ENCODE results near the gene IRF6. TPM values are rescaled to one million over a fixed set of nuclear protein-coding genes. Genes with fewer than 3 reads are reported as not detected.

The IRF6 gene
- total RNA-seq, 1 experiment from 2014 or later = not detected

GRCh38 chr1:209737118-209737505 lies 68.8 kb downstream of the IRF6 start:
- Histone ChIP-seq H3K9me3 (no peaks in the 10 kb centered on the region), H3K4me3 (no peak overlapping the region), H3K27me3 (no peaks in the 10 kb centered on the region), H3K36me3 (no peaks in the 10 kb centered on the region)
- DNase-seq = no peak

- Histone ChIP-seq H3K9me3 (no peaks in the 10 kb centered on the region), H3K36me3 (no peaks in the 10 kb centered on the region), H3K4me3 (no peak overlapping the region), H3K27me3 (no peaks in the 10 kb centered on the region)
- no peak for DNase-seq
Observed at GRCh38 chr1:209736490-209737117, 69.3 kb downstream of the IRF6 start.

Other genes with a start within 250 kb of the IRF6 start
- gene CAMK1G, start 222.4 kb downstream of the IRF6 start, total RNA-seq (2014; rRNA removed; shearing (Covaris generic); ENCODE audit: low replicate concordance) = not detected in 2 replicates
- 1.5 and 4.7 TPM in 2 replicates for gene LAMB3, start 153.7 kb downstream of the IRF6 start, total RNA-seq (2014; rRNA removed; shearing (Covaris generic); ENCODE audit: low replicate concordance)
- gene G0S2, start 130.7 kb downstream of the IRF6 start, total RNA-seq (2014; rRNA removed; shearing (Covaris generic); ENCODE audit: low replicate concordance) = 4.7 TPM in 1 of 2 replicates, not detected in the other
- not detected in 2 replicates for gene HSD11B1, start 101.3 kb downstream of the IRF6 start, total RNA-seq (2014; rRNA removed; shearing (Covaris generic); ENCODE audit: low replicate concordance)
- not detected in 2 replicates for gene TRAF3IP3, start 50.1 kb downstream of the IRF6 start, total RNA-seq (2014; rRNA removed; shearing (Covaris generic); ENCODE audit: low replicate concordance)
- 0.49 and 4.6 TPM in 2 replicates for gene C1orf74, start 21.6 kb downstream of the IRF6 start, total RNA-seq (2014; rRNA removed; shearing (Covaris generic); ENCODE audit: low replicate concordance)
- 10.2 and 12.3 TPM in 2 replicates for gene UTP25, start 21.8 kb upstream of the IRF6 start, total RNA-seq (2014; rRNA removed; shearing (Covaris generic); ENCODE audit: low replicate concordance)
- gene SYT14, start 132.1 kb upstream of the IRF6 start, total RNA-seq (2014; rRNA removed; shearing (Covaris generic); ENCODE audit: low replicate concordance) = 0.15 and 0.66 TPM in 2 replicates

Measured in MG63 (cell line).